Muscle of leg (tissue), 11 donors: Measurements from ENCODE around the gene UBB. TPM values are rescaled to one million over a fixed set of nuclear protein-coding genes. Genes with fewer than 3 reads are reported as not detected.

Experiments
- DNase-seq: peaks from one replicate; pipeline ENCODE4 v3.0.0; 2013
- H3K27ac ChIP-seq: one replicate; pipeline ENCODE4 v1.5.1; 2013; ENCODE audit warnings: mild to moderate bottlenecking, low read length, control low read depth
- H3K27me3 ChIP-seq: one replicate; pipeline ENCODE4 v1.6.1; 2013; ENCODE audit warnings: low read length; ENCODE audit not compliant: control insufficient read depth, insufficient read depth
- H3K36me3 ChIP-seq: one replicate; pipeline ENCODE4 v1.6.1; 2013; ENCODE audit warnings: low read length; ENCODE audit not compliant: control insufficient read depth, insufficient read depth
- H3K4me1 ChIP-seq: one replicate; pipeline ENCODE4 v1.6.1; 2013; ENCODE audit warnings: low read length; ENCODE audit not compliant: control insufficient read depth, insufficient read depth
- H3K4me3 ChIP-seq: one replicate; pipeline ENCODE4 v1.5.1; 2013; ENCODE audit warnings: low read length, control low read depth
- H3K9me3 ChIP-seq: replicated peaks from 2 replicates; pipeline ENCODE4 v1.6.1; 2013; ENCODE audit warnings: low read depth, low read length; ENCODE audit not compliant: control insufficient read depth
- WGBS: methylation state at CpG from one replicate; pipeline ENCODE4 v1.1.5; 2013; ENCODE audit warnings: missing lambda C conversion rate; ENCODE audit not compliant: insufficient coverage; 5-methylcytosine and 5-hydroxymethylcytosine counted together
- polyA plus RNA-seq, 8 donors: library from polyadenylated mRNA; unstranded; fragments of 120-200 nt; gene quantifications; one replicate each; pipeline versions ENCODE4 v1.2.1 to v1.2.3, GENCODE V29; 2013; ENCODE audit warnings: inconsistent platforms in 1 of 8, low replicate concordance in 1 of 8; ENCODE audit not compliant: insufficient read length in 8 of 8, insufficient read depth in 1 of 8
- total RNA-seq: library from RNA; stranded (reverse); fragments of 120-200 nt; gene quantifications from one replicate; pipeline ENCODE4 v1.2.4, GENCODE V29; 2013

UBB gene
- total and polyA plus RNA-seq, 9 donors = 1,526 to 1,829 (median 1,697) TPM

DNA sequence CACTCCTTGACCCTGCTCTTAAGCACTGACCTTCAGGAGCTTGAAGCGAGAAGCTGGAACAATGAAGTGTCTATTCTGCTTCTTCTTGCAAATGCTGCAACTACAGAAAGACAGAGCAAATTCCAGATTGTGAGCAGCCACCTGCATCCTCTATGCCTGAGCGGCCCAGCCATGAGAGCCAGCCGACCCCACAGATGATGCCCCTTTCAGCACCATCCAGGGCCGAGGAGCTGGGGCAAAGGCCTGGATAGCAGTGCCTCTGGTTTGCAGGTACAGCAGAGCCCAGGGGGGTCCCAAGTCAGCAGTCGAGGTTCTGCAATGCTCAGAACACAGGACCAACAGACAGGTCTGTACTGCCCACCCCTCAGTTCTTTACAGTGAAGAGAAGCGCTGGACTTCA lies 32.3 kb upstream of the UBB start:
- peaks cover 21% of the 10 kb centered on the region for H3K36me3 ChIP-seq
- no peak for DNase-seq
- H3K9me3 ChIP-seq = no peaks in the 10 kb centered on the region
- H3K4me1 ChIP-seq = peaks cover 3% of the 10 kb centered on the region
- no peak overlapping the region for H3K4me3 ChIP-seq
- H3K27ac ChIP-seq = no peak overlapping the region
- WGBS = 86% methylated on average over 6 of the region's 6 CpGs
- peaks cover 11% of the 10 kb centered on the region for H3K27me3 ChIP-seq

DNA sequence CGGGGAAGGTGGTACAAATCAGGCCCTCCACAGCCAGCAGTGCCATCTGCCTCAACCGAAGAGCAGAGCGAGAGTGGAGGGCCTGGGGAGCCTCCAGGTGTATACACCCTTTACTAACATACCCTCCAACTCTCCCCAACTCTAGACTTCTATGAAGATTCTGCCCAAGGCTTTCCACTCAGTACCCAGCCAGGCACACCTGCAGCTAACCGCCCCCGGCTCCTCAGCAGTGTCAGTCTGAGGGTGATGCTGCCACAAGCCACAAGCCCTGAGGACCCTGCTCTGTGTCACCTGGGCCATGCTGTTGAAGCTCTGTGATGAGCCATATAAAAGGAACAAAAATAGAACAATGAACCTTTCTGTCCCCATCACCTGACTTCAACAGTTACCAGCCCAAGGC lies 31.5 kb upstream of the UBB start:
- Histone ChIP-seq H3K27ac (no peak overlapping the region), H3K4me1 (peaks cover 5% of the 10 kb centered on the region), H3K9me3 (no peaks in the 10 kb centered on the region), H3K4me3 (no peak overlapping the region), H3K27me3 (peaks cover 17% of the 10 kb centered on the region), H3K36me3 (peaks cover 13% of the 10 kb centered on the region)
- WGBS = 92% methylated on average over 2 of the region's 5 CpGs
- DNase-seq = no peak

DNA sequence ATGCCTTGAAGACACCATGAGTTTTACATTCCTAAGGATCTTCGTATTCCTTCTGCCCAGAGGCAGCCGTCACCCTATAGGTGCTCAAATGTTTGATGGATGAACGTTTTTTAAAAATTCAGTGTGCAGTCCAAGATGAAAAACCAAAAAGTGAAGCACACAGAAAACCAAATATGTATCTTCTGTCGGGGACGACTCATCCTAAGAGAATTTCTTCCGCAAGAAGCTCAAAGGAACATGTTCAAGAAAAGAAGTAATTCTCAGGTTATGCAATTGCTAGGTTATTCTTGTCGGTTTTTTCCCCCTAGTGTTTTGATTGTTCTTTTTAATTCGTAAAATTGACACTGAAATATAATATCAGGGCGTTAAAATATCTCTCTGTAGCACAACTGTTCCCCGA lies 29.1 kb upstream of the UBB start:
- Histone ChIP-seq H3K27me3 (peaks cover 17% of the 10 kb centered on the region), H3K9me3 (no peaks in the 10 kb centered on the region), H3K4me1 (peaks cover 5% of the 10 kb centered on the region), H3K27ac (no peak overlapping the region), H3K4me3 (peak overlapping the region; percentile 55), H3K36me3 (peaks cover 11% of the 10 kb centered on the region)
- WGBS = no CpG with 5 or more reads among the region's 10 CpGs
- DNase-seq = no peak

DNA sequence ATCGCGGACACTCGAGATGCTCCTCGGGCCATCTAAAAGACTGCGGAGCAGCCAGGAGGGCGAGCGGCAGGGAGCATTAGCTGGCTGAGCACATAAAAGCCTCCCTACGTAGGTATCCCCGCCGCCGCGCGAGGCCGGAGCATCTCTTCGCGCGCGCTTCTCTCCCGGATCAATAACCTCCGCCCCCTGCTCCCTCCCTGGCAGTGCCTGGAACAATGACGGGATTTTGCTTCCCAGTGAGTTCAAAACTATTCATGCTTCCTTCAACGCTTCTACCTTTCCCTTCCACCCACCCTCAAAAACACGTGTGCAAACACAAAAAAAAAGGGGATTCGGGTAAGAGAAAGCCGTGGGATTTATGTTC lies 28.6 kb upstream of the UBB start:
- Histone ChIP-seq H3K27me3 (peaks cover 17% of the 10 kb centered on the region), H3K4me3 (peak overlapping the region; percentile 55), H3K27ac (no peak overlapping the region), H3K36me3 (peaks cover 6% of the 10 kb centered on the region), H3K9me3 (no peaks in the 10 kb centered on the region), H3K4me1 (peaks cover 5% of the 10 kb centered on the region)
- peak; percentile 32 for DNase-seq
- WGBS = 1% methylated on average over 18 of the region's 25 CpGs

DNA sequence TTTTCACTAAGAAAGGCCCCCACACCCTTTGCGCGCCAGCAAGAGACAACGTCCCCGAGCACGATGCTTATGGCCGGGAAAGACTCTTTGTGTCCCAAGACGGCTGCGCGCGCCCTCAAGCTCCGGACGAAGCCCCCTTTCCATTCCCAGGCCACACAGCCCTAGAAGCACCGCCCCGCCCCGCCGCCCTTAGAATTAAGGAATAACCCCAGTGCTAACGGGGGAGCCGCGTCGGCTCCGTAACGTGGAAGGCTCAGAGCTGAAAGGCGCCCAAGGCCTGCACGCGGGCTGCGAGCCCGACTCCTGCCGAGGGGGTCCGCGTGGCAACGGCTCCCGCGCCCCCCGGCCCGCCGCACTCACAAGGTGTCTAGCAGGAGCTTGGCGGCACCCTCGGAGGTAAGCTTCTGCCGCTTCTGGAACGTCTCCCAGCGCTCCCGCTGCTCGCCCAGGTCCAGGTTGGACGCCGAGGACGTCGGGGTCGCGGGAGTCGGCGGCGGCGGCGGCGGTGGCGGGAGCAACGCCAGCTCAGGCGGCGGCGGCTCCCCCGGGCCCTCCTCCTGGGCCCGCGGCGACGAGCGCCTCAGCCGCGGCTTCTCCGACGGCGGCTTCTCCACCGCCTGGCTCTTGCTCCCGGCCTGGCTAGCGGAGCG lies 28.1 kb upstream of the UBB start:
- WGBS = under 1% methylated on average over 69 of the region's 75 CpGs
- H3K36me3 ChIP-seq = peaks cover 6% of the 10 kb centered on the region
- peak; percentile 51 for DNase-seq
- peak overlapping the region; percentile 55 for H3K4me3 ChIP-seq
- no peaks in the 10 kb centered on the region for H3K9me3 ChIP-seq
- peaks cover 17% of the 10 kb centered on the region for H3K27me3 ChIP-seq
- no peak overlapping the region for H3K27ac ChIP-seq
- peaks cover 5% of the 10 kb centered on the region for H3K4me1 ChIP-seq

DNA sequence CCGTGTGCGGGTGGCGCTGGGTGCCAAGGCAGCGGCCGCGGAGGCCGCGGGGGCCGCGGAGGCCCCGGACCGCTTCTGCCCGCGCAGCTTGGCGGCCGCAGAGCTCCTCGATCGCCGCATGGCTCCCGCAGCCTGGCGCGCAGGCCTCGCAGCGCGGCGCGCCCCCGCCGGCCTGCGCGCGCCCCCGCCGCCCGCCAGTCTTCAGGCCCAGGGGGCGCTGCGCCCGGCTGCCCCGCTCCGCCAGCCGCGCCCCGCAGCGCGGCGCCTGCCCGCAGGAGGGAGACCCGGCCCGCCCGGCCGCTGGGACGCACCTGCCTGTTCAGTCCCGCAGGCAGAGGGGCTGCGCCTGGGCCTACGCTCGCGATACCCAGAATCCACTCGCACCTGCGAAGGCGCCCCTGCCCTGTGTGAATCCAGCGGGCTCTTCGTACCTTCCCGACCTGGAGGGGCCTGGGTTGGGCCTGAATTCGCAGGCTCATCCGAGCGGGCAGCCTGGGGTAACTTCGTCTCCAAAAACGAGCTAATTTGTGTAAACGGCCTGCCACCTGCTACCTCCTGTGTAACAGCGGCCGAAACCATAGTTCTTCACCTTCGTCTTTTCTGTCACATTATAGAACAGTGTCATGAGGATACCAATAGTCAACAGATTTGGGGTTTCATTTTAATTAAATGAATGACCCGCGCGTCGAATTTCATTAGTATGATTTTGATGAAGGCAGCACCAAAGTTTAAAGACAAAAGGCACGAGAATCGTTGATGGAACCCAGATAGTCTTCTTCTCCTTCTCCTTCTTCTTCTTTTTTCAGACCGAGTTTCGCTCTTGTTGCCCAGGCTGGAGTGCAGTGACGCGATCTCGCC lies 27.3 kb upstream of the UBB start, which contains the start of gene CENPV:
Gene CENPV, minus strand, starts transcription at position 153 of the 858 bp plus-strand sequence. Its CDS starts 33 bp downstream, at position 120.
- H3K4me1 ChIP-seq = peaks cover 5% of the 10 kb centered on the region
- H3K36me3 ChIP-seq = peaks cover 6% of the 10 kb centered on the region
- peak; percentile 59 for DNase-seq
- H3K4me3 ChIP-seq = peak within 1 kb of the TSS; percentile 55
- 10% methylated on average over 74 of the region's 83 CpGs for WGBS
- peaks cover 17% of the 10 kb centered on the region for H3K27me3 ChIP-seq
- H3K27ac ChIP-seq = no peak within 1 kb of the TSS
- H3K9me3 ChIP-seq = no peaks in the 10 kb centered on the region

DNA sequence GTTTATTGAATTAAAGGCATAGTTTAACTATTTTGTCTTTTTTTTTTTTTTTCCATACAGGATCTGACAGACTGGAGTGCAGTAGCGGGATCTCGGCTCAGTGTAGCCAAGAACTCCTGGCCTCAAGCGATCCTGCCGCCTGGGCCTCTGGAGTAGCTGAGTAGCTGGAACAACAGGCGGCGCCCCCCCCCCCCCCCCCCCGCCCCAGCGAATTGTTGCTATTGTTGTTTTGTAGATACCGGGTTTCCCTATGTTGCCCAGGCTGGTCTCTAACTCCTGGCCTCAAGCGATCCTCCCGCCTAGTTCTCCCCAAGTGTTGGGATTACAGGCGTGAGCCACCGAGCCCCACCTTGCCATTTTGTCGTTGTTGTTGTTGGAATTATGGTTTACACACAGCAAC lies 26.3 kb upstream of the UBB start:
- 100% methylated on average over 1 of the region's 14 CpGs for WGBS
- Histone ChIP-seq H3K27ac (no peak overlapping the region), H3K9me3 (no peaks in the 10 kb centered on the region), H3K4me3 (no peak overlapping the region), H3K4me1 (peaks cover 5% of the 10 kb centered on the region), H3K27me3 (peaks cover 17% of the 10 kb centered on the region), H3K36me3 (peaks cover under 1% of the 10 kb centered on the region)
- DNase-seq = no peak

DNA sequence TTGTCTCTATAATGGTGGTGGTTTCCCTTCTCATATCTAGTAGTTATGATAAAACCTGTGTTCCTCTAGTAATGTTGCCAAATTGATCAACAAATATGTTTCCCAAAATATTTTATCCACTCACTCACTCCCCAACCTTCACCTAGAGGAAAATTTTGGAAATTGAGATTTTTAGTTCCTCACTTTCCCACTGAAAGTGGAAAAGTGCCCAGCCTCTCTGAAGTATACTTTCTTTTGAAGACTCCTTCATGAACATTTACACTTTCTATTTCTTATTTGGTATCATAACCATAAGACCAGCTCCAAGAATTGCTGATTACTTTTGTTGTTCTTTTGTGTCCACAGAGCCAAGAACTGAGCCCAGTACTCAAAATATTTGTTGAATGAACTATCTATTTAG lies 22.5 kb upstream of the UBB start:
- peaks cover 3% of the 10 kb centered on the region for H3K4me1 ChIP-seq
- no peaks in the 10 kb centered on the region for H3K9me3 ChIP-seq
- no peak for DNase-seq
- H3K27me3 ChIP-seq = peaks cover 7% of the 10 kb centered on the region
- no peak overlapping the region for H3K27ac ChIP-seq
- H3K4me3 ChIP-seq = no peak overlapping the region
- no peaks in the 10 kb centered on the region for H3K36me3 ChIP-seq

DNA sequence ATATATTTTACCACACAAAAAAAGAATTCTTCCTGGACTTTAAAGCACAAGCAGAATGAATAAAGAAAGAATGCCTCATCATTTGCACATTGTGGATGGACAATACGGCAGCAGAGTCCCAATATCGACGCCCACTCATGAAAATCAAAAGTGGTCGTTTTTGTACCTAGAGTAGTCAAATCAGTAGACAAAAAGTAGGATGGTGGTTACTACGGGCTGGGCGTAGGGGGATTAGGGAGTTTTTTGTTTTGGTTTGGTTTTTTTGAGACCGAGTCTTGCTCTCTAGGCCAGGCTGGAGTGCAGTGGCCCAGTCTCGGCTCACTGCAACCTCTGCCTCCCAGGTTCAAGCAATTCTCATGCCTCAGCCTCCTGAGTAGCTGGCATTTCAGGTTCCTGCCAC lies 19.0 kb upstream of the UBB start:
- no peak overlapping the region for H3K4me3 ChIP-seq
- no peak overlapping the region for H3K27ac ChIP-seq
- 68% methylated on average over 6 of the region's 8 CpGs for WGBS
- H3K27me3 ChIP-seq = no peaks in the 10 kb centered on the region
- no peaks in the 10 kb centered on the region for H3K9me3 ChIP-seq
- no peak for DNase-seq
- H3K36me3 ChIP-seq = no peaks in the 10 kb centered on the region
- H3K4me1 ChIP-seq = peaks cover 3% of the 10 kb centered on the region

DNA sequence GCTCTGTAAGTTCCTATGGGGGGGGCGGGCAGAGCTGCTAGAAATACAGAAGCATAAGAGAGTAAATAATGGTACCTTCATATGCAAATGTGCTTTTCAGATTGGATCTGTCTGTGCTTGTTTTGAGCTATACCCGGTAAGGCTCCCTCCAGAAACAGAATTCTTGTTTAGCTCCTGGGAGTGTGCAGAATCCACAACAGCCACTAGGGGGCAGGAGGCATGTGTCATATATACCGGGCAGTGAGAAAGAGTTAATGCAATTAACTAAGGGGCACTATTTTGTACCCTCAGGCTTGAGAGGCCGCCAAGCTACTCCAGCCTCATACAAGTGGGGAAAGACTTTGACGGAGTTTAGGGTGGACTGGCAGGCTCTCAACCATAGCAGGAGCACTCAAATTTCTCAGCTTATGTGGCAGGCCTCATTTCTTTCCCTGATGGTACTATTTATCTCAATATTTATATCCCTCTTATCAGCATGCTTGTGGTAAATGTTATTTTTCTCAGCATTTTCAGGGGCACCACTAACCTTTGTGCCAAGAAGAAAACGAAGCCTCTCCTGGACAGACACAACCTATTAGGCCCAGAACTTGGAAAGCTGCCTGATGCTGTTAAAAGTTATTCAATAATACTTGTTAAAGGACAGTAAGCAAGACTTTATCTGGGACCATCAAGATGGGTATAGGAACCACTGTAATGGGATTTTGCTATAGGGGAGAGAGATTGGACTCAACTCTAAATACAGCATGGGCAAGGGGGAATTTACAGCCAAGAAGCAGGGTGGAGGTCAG lies 16.9 kb upstream of the UBB start:
- peak; percentile 73 for DNase-seq
- 10% methylated on average over 2 of the region's 6 CpGs for WGBS
- peaks cover 3% of the 10 kb centered on the region for H3K4me1 ChIP-seq
- no peak overlapping the region for H3K4me3 ChIP-seq
- no peak overlapping the region for H3K27ac ChIP-seq
- H3K9me3 ChIP-seq = no peaks in the 10 kb centered on the region
- no peaks in the 10 kb centered on the region for H3K36me3 ChIP-seq
- no peaks in the 10 kb centered on the region for H3K27me3 ChIP-seq
